ENCODE results near the gene SELENOV. TPM values are rescaled to one million over a fixed set of nuclear protein-coding genes. Genes with fewer than 3 reads are reported as not detected.

SELENOV gene
- polyA plus RNA-seq, 1 experiment: not detected

DNA sequence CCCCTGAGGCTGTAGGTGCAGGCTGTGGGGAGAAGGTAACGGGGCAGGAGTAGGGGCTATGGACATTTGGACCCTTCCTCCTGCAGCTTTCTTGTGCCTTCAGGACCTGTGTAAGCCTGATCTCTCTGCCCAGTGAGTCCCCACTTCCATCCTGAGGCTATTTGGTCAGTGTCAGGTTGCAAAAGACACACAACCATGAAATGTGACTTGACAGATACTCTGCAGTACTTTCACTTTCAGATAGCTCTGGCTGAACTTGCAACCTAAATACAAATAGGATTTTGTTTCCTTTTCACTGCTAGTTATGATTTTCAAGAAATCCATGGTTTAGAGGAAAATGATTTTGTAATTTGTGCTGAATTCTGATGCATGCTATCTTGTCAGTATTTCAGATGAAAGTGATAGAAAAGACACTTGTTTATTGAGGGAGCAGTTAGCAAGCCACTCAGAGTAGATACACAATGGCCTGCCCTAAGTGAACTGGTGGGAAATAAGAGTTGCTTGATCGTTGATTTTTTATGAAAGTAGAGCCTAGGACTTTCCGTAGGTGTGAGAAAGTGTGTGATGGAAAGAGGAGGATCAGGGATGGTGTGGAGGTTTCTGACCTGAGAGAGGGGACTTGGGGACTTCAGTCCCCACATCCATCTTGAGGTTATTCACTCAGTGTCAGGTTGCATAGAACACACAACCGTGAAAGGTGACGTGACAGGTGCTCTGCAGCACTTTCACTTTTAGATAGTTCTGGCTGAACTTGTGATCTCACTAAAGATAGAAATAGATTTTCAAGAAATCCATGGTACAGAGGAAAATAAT, 43.1 kb downstream of the SELENOV start:
- POLR2A ChIA-PET: no interaction called here

DNA sequence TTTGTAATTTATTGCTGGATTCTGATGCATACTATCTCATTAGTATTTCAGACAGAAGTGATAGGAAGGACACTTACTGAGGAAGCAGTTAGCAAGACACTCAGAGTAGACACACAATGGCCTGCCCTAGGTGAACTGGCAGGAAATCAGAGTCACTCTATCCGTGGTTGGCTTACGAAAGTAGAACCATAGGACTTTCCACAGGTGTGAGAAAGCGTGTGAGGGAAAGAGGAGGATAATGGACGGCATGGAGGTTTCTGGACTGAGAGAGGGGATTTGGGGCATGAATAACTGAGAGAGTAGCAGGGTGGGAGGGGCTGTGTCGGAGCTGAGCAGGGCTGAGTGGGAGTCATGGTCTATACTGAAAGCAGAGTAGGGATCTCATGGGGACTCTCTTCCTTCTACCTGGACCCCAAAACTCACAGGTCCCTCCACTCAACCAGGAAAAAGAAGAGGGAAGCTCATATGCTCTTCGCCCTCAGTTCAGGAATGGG, 43.7 kb downstream of the SELENOV start:
- Histone ChIP-seq H3K27ac (ENCODE audit: low read depth, low read length) (no peak overlapping the region), H3K9me3 (ENCODE audit: control insufficient read depth, insufficient read depth, low read length) (no peaks in the 10 kb centered on the region), H3K27me3 (ENCODE audit: control insufficient read depth, insufficient read depth, low read length) (no peaks in the 10 kb centered on the region), H3K4me3 (ENCODE audit: low read depth, low read length) (no peak overlapping the region)
- ChIA-PET CTCF (no interaction called here), POLR2A (no interaction called here)
- TF ChIP-seq, protein P1, sequence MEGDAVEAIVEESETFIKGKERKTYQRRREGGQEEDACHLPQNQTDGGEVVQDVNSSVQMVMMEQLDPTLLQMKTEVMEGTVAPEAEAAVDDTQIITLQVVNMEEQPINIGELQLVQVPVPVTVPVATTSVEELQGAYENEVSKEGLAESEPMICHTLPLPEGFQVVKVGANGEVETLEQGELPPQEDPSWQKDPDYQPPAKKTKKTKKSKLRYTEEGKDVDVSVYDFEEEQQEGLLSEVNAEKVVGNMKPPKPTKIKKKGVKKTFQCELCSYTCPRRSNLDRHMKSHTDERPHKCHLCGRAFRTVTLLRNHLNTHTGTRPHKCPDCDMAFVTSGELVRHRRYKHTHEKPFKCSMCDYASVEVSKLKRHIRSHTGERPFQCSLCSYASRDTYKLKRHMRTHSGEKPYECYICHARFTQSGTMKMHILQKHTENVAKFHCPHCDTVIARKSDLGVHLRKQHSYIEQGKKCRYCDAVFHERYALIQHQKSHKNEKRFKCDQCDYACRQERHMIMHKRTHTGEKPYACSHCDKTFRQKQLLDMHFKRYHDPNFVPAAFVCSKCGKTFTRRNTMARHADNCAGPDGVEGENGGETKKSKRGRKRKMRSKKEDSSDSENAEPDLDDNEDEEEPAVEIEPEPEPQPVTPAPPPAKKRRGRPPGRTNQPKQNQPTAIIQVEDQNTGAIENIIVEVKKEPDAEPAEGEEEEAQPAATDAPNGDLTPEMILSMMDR (IDR thresholded peaks at IDR 0.05; ENCODE audit: low read depth, low read length): no peak
- DNase-seq (ENCODE audit: low read depth, low spot score): no peak

More for the DNA sequence above, 43.1 kb downstream of the SELENOV start:
- CTCF ChIA-PET: no interaction called here
- Histone ChIP-seq H3K27ac (ENCODE audit: low read depth, low read length) (no peak overlapping the region), H3K4me3 (ENCODE audit: low read depth, low read length) (0 out of 2 replicates have a peak overlapping the region, but pooled peaks have one; percentile 12), H3K27me3 (ENCODE audit: control insufficient read depth, insufficient read depth, low read length) (peaks cover 3% of the 10 kb centered on the region), H3K9me3 (ENCODE audit: control insufficient read depth, insufficient read depth, low read length) (no peaks in the 10 kb centered on the region)
- TF ChIP-seq, protein P1 (IDR thresholded peaks at IDR 0.05; ENCODE audit: low read depth, low read length): no peak
- DNase-seq (ENCODE audit: low read depth, low spot score): no peak

DNA sequence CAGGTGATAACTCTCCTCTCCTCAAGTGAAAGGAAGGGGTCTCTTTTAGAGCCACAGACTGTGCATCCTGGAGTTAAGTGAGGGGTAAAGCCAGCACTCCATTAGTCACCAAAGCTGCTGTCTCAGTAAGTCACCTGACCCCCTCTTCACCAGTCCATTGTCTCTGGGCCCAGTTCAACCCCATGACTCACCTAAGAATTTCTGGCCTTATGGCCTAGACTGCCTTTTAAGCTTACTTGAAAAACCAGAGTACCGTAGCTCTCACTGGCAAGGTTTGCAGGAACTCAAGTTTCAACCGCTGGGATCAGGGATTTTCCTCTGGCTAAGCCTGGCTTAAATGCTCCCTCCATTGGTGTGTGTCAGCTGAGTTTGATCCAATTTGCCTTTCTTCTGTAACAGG, 48.5 kb downstream of the SELENOV start:
- no peak for DNase-seq (ENCODE audit: low read depth, low spot score)
- Histone ChIP-seq H3K9me3 (ENCODE audit: control insufficient read depth, insufficient read depth, low read length) (no peaks in the 10 kb centered on the region), H3K27me3 (ENCODE audit: control insufficient read depth, insufficient read depth, low read length) (no peaks in the 10 kb centered on the region), H3K27ac (ENCODE audit: low read depth, low read length) (no peak overlapping the region), H3K4me3 (ENCODE audit: low read depth, low read length) (no peak overlapping the region)
- ChIA-PET CTCF (no interaction called here), POLR2A (no interaction called here)
- TF ChIP-seq, protein P1 (IDR thresholded peaks at IDR 0.05; ENCODE audit: low read depth, low read length): no peak

DNA sequence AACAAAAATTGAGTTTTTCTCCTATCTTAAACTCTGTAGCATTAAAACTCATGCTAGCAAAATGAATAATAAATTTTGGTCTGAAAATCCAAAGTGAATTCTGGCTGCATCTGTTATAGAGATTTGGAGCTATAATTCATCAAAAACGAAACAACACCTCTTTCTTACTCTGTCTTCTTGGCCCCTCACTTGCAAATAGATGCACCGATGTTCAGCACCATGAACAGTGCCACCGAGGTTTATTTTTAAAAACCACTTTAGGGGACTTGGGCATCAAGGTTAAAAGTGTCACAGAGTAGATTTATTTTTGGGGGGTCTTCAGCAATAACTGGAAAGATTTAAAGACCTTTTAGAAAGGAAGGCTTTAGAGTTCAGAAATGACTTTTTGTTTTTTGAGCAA, 51.1 kb downstream of the SELENOV start:
- CTCF ChIA-PET: interaction anchor here (0.6 kb wide), 1 partner anchor 63 kb away, joined by 3 read pairs; no protein-coding TSS in a partner anchor
- no peak overlapping the region for H3K27ac ChIP-seq (ENCODE audit: low read depth, low read length)
- peaks cover 2% of the 10 kb centered on the region for H3K27me3 ChIP-seq (ENCODE audit: control insufficient read depth, insufficient read depth, low read length)
- POLR2A ChIA-PET: no interaction called here
- no peak for DNase-seq (ENCODE audit: low read depth, low spot score)
- no peak overlapping the region for H3K4me3 ChIP-seq (ENCODE audit: low read depth, low read length)
- H3K9me3 ChIP-seq (ENCODE audit: control insufficient read depth, insufficient read depth, low read length): no peaks in the 10 kb centered on the region
- TF ChIP-seq, protein P1 (IDR thresholded peaks at IDR 0.05; ENCODE audit: low read depth, low read length): no peak

DNA sequence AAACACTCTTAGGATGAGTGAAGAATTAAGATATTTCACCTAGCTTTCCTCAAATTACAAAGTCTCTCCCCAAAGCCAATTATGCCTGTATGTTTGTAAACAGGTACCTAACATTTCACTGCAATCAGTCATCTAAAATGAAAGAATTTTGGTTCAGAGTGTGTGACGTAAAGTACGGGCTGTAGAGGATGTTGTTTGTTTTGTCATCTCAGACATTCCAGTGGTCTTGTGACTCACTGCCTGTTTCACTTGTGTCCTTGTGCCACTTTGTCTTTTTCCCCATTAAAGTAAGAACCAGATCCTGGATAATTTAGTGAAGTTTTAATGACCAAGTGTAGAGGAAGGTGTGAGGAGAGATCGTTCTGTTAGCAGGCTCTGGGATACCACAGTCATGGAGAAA, 53.7 kb downstream of the SELENOV start:
- CTCF ChIA-PET: no interaction called here
- POLR2A ChIA-PET: no interaction called here
- H3K4me3 ChIP-seq (ENCODE audit: low read depth, low read length): no peak overlapping the region
- H3K27me3 ChIP-seq (ENCODE audit: control insufficient read depth, insufficient read depth, low read length): peaks cover 2% of the 10 kb centered on the region
- no peaks in the 10 kb centered on the region for H3K9me3 ChIP-seq (ENCODE audit: control insufficient read depth, insufficient read depth, low read length)
- TF ChIP-seq, protein P1 (IDR thresholded peaks at IDR 0.05; ENCODE audit: low read depth, low read length): no peak
- H3K27ac ChIP-seq (ENCODE audit: low read depth, low read length): no peak overlapping the region
- DNase-seq (ENCODE audit: low read depth, low spot score): no peak

Measured in AG04450 (cell line).